AG08395 (cell line): Measurements from ENCODE around the gene PRDM10.
A peak's percentile ranks its signal among the peaks of the same experiment; 100 is the strongest.

ENCODE experiments used
- DNase-seq: peaks from one replicate; pipeline ENCODE4 v3.0.0; 2012; ENCODE audit warnings: mixed read lengths, low spot score

PRDM10 gene

DNA sequence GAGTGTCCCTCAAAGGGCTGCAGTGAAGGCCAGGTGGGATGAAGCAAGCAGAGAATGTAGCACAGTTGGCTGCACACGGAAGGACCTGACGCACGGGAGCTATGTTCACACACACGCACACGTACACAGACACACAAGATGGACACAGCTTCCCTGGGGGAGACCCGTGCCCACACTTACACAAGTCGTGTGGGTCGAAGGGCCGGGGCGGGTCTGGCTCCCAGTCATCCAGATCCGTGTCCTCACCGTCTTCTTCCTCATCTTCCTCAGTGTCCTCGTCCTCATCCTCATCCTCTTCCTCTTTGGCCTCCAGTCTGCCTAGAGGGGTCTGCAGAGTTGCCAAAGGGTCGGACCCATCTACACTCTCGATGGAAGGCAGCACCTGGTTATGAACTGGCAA is 55.7 kb downstream of the PRDM10 start:
- no peak for DNase-seq

DNA sequence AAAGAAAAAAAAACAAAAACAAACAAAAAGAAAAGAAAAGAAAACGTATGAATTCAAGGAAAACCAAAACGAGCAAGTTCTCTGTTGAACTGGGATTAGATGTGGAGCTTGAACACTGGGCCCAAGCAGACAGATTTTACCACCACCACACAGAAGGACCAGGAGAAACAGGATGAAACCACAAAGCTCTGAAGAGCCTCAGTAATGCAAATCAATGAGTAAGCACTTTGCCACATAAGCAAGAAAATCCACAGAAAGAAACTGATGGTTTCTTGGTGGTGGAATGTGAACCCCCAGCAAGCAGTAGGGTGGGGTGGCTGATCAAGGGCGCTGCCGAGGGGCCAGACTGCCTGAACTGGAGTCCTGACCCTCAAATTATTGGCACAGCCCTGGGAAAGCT is 56.4 kb downstream of the PRDM10 start:
- peak; percentile 19 for DNase-seq

DNA sequence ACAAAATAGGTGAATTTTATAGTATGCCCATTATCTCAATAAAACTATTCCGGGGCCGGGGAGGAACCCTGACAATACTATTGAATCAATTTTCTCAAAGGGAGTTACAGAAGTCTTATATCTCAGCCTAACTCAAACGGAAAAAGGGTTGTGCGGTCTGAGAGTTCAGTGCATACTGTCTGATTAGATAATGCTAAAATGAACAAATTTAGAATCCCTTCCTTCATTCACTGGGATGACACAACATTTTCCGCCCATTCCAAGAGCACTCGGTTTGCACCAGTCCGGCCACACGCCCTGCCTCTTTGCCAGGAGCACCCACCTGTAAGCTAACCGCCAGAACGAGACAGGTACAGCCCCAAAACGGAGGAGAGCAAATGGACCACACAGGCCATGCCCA is 57.3 kb downstream of the PRDM10 start:
- DNase-seq = no peak

DNA sequence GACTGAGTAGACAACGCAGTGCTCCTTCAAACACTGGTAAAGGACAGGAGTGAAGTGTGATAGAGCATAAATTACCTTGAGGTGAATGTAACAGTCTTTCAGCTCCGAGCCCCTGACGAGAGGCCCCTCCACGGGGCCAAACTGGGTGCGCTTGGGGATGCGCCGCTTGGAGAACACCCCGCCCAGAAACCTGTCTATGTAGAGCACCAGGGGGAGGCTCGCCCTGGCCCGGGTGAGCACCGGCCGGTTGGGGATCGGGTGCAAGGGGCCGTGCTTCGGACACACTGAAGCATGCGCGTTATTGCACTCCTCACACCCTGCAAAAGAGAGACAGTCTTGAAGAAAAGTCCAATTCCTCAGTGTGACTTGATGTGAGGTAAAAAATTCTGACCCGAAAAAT is 57.9 kb downstream of the PRDM10 start:
- DNase-seq = no peak

DNA sequence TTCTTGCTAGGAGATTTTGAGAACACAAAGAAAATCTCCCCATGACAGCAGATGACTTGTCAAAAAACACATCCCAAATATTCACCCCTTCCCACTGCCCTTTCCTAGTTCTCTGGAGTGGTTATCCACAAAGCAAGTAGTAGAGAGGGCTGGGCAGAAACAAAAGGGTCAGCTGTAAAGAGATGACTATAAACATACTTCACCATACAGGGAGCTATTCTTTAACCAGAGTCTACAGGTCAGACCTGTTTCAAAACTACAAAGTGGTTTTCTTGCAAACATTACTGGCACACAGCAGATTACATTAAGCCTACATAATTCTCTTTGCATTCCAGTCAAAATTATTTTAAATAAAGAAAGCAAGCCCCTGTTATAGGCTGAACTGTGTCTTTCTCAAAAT is 59.6 kb downstream of the PRDM10 start:
- no peak for DNase-seq

DNA sequence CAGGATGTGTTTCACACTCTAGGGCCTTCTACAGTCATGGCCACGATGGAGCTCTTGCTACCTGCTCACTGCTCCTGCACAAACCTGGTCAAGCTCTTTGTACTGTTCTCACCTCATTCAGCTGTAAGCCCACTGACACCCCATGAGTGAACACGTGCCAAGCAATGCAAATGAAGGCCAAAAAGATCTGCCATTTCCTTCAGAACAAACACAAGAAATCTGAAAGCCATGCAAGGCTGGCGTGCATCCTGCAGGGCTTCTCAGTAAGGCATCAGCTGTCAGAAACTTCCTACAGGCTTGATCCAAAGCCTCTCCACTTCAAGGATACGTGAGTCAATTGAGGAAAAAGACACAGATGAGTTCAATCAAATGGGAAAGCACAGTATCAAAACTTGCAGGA is 63.1 kb downstream of the PRDM10 start:
- DNase-seq = no peak

DNA sequence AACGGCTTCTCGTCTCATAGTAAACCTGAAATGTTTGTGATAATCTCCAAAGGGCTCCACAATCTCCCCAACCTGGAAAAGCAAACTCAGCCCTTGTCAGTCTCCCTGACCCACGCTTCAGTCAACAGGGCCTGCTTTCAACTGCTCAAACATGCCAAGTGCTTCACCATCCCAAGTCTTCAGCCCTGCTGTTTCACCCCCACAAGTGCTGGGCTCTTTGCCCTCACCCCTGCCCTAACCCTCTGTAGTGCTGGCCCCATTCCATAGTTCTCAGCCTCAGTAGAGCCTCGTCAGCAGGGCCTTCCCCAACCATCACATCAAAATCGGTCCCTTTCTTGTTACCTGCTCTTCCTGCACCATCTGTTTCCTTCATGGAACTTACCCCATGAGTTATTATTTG is 63.9 kb downstream of the PRDM10 start:
- DNase-seq = no peak

DNA sequence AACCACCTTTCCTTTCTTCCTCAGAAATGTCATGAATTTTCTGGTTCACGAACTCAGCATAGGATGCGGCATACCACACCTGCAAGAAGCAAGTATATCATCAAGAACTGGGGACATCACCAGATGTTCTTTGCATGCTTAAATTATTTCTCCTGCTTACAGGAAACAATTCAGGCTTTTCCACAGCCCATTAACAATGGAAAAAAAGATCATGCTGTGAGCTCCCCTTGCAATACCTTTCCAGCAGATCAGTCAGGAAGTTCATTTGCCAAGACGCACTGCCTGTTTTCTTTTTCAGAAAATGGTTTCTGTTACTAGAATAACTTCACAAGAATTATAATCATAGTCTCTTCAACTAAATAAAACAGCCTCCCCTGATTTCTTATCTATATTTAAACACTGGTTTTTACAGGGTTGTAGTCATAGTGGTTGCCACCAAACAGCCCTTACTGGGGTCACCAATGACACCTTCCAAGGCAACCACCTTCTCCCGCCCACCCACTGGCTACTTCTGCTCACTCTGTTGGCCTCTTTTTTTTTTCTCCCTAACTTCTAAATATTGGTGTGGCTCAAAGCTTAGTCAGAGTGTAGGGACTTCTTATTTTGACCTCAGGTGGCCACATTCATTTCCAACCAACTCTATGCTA is 64.9 kb downstream of the PRDM10 start:
- no peak for DNase-seq

DNA sequence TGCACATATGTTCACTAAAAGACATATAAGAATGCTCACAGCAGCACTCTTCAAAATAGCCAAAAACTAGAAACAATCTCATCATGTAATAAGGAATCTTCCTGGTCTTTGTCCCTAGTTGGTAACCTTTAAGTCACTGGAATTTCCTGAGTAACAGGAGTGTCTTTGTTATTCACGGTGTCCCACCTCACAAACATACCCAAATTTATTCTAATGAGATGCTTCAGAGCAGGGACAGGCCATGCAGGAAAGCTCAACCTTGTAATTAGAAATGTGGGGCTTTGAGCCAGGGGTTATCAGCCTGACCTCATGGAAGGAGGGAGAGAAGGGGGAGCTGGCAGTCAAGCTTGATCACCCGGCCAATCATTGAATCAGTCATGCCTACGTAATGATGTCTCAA is 66.9 kb downstream of the PRDM10 start:
- DNase-seq = no peak

DNA sequence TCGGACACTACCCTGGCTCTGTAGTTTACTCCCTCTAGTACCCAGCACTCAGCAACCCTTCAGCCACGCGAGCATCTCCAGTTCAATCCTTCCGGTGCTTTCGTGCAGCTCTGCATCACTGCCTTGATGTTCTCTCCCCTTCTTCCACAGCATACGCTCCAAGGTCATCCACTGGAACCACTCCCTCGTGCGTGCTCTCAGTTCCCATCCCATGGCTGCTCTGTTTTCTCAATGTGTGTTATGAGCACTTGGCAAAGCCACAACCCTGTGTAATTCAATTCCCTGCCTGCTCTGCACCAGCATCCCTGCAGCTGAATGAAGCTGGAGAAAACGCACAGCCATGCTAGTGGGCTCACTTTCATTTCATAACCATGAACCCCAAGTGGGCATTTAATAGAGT is 68.7 kb downstream of the PRDM10 start:
- no peak for DNase-seq

DNA sequence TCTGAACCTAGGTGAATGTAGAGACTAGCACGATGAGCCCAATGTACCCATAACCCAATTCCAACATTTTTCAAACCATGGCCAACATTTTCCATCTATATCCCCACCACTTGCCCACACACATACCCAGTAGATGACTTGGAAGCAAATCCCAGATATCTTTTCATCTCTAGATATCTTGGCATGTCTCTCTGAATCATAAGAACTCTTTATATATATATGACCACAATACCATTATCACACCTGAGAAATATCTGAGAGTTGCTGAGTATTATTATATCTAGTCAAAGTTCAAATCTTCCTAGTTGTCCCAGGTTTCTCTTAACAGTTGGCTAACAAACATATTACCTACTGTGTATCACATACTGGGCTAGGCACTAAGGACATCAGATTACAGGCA is 69.4 kb downstream of the PRDM10 start:
- no peak for DNase-seq

DNA sequence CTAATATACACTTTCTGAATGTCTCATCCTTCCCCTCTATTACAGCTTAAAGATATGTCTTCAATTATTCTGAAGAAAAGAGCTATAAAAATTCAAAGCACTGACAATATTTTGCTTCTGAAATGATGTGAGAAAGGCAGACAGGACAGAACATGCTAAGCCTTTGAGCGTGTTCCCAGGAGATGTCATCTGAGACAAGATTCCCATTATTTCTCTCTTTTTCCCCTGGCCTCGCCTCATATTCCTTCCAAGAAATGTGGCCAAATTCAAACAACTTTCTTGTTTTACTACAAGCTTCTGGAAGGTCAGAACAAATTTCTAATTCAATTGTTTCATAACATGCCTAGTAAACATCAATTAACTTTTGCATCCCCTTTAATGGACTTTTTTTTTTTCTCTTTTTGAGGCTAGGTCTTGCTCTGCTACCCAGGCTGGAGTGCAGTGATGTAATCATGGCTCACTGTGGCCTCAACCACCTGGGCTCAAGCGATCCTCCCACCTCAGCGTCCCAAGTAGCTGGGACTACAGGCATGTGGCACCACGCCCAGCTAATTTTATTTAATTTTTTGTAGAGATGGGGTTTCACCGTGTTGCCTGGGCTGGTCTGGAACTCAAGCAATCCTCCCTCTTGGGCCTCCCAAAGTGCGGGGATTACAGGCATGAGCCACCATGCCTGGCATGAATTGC is 70.1 kb downstream of the PRDM10 start:
- no peak for DNase-seq

DNA sequence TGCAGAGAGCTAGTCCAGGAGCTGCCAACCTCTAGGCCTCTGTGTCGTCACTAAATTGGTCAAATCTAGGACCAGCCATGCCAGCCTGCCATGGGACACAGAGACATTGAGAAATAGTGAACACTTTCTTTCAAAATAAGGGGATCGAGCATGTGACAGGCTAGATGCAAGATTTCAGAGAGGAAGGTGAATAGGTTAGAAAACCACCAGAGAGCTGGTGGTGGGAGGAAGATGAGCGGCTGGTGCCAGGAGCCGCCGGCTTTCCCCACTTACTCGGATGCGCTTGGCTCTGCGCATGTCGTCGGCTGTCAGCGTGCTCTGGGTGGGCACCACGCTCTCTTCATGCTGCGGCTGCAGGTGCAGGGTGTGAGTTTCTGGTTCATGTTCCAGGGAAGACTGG is 71.9 kb downstream of the PRDM10 start:
- no peak for DNase-seq

DNA sequence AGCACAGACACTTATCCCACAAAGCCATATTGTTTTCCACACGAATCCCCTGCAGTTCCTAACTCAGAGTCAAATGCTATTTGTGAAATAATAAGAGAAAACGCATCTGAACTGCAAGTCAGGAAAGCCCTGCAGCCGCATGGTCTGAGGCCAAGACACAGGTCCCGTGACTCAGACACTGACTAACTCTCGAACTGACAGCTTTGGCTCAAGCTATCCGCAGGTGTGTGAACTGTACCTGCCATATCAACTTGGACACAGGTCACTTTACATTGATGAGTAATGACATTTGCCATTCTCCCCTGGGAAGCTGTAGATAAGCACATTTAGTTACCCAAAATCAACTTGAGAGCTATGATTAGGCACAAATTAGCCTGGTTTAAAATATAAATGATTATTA is 72.3 kb downstream of the PRDM10 start:
- DNase-seq = no peak

DNA sequence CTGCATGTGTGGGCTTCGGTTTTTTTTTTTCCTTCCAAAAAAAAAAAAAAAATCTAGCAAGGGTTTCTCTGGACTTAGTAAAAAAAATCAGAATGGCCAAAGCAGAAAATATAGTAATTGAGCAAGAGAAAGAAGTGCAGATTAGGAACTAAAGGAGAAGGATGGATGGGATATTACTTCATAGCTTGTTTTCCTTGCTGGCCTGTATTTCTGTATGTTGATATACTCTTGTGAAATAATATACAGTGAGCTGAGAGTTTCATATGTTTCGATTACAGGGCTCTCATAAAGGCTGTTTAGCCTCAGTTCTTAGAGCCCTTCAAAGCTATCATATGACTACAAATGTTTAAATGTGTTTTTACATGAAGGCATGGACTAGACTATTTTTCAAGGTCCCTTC is 72.9 kb downstream of the PRDM10 start:
- DNase-seq = no peak

DNA sequence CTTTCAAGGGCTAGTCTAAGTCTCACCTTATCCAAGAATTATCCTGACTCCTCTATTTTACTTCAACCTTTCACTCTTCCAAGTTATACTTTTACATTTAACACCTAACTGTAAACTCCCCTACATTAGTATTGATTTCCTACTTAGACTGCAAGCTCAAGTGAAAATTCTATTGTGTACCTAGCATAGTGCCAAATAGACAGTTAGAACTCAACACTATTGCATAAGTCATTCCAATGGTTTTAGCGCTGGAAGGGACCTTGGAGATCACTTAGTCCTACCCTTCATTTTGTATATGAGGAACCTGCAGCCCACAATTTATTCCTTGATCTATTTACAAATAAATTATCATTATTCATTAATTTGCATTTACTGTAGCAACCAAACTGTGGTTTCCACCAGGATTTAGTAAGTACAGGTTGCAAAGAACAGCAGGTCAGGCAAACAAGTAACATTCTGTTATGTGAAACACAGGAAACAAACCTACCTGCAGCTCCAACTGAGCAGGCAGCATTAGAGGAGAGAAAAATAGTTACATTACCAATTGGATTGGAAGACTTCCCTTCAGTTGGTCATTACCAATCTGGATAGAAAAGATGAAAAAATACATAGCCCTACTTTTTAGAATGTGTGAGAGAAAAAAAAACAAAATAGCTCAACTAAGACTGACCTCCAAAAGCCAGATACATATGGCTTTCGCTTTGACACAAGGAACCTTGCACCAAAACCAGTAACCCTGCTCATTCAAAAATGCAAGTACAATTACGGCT is 73.5 kb downstream of the PRDM10 start:
- no peak for DNase-seq

DNA sequence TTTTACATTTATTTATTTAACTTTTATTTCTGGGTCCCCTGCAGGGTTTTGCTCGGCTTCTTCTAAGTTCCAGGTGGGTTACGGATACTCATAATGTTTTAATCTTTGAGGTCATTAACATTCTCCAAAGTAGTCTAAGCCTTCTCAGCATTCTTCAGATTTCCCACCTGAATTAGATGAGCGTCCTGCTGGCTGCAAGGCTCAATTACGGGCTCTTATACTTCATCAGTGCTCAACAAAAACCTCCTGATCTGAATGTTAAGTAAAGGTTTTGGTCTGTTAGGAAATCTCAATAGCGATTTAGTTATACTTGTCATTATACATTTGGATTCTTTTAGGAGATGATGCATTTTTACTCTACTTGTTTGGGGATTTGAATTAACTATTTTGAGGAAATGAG is 80.0 kb downstream of the PRDM10 start:
- no peak for DNase-seq

DNA sequence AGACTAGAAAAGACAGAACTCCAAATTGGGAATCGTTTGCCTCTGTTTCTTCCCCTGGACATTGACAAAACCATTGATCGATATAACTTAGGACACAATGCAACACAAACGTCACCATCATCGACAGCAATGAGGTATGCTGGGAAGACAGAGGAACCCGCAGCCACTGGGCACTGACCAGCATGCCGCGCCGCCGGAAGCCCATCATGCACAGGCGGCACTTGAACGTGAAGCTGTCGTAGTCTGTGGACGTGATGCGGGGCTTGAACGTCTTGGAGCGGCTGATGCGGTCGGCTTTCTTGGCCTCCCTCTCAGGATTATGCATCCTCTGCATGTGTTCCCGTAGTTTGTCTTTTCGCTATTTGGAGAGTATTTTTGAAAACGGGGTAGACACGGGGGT is 84.3 kb downstream of the PRDM10 start:
- DNase-seq = no peak

DNA sequence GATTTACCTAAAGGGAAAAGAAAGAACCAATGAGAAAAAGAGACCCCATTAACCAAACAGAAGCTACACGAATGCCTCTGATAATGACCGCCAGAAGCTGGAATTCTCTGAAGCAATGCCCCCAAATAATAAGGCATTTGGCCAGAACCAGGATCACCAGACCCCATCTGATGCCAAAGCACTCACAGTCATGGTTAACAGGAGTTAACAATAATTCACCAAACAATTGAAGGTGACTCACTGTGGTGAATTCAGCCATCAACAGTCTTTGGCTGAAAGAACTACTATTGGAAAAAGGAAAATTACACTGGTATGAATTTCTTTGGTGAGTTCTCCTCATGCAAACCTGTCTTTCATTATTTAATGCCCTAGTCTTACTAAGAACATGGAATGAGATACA is 85.4 kb downstream of the PRDM10 start:
- peak; percentile 17 for DNase-seq

DNA sequence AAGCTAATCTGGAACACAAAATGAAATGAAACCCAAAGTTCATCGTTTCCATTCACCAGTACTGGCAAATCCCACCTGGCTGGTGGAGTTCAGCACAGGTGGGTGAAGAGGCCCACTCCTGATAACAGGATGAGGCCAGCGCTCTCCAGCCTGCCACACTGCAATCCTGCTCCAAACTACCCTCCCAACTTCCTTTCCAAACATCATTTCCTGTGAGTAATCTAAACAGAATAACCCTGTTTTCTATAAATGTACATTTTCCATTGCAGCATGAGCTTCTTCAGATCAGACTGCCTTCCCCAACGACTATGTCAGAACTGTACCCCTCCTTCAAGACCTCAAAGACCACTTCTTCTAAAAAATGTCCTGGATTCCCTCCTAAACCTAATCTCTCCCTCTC is 91.3 kb downstream of the PRDM10 start:
- no peak for DNase-seq

DNA sequence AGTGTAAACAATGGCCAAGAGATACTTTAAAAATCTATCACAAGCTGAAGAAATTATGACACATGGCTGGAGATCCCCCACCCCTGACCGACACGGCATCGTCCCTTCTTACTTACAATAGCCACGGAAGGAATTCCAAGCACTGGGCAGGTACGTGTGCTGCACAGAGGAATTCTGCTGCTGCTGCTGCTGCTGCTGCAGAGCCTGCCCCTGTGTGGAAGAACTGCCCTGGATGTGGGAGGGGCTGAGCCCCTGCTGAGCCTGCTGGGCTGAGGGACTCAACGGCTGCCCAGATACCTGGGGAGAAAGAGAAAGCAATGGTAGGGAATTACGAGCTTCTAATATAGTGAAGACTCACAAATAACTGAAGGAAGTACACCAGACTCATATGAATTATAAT is 92.3 kb downstream of the PRDM10 start:
- no peak for DNase-seq

DNA sequence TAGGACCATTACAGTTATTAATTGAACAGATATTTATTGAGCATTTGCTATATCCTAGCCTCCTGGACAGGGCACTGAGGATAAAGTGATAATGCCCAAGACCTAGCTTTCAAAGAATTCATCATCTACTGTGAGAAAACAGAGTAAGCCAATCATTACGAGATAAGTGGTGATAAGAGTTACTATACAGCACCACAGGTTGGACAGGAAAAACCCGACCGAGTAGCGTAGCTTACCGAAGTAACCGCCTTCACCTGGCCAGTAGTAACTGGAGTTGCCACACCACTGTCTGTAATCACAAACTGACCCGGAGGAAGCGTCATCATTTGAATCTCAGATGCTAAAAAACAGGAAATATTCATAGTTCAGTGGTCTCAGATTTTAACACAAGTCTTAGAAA is 97.2 kb downstream of the PRDM10 start:
- no peak for DNase-seq

DNA sequence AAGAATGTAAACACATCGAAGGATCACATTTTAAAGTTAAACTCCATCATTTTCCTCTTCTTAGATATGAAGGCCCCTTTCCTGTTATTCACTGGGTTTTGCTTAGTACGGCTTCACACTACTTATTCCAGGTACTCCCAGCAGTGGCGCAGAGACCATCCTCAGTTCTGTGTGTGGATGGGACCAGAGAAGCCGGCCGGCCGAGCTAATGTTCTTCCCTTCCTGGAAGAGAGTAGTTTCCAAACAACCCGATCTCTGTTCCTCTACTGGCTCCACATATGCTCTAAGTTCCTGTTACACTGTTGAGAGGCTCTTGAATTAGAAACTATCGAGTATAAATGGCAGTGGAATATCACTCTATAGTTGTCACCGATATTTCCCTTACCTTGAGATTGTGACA is 106.6 kb downstream of the PRDM10 start:
- no peak for DNase-seq
